Measurements from ENCODE around the gene NOL12. TPM values are rescaled to one million over a fixed set of nuclear protein-coding genes. Genes with fewer than 3 reads are reported as not detected.
A peak's percentile ranks its signal among the peaks of the same experiment; 100 is the strongest.

The NOL12 gene
- total RNA-seq, 2 donors from 2014 or later: 39.6 to 49.0 TPM

GRCh38 chr22:37660709-37661045, 25.5 kb upstream of the NOL12 start:
- H3K9me3 ChIP-seq: no peaks in the 10 kb centered on the region
- peaks cover 3% of the 10 kb centered on the region for H3K4me1 ChIP-seq (replicated peaks)
- peak overlapping the region in 1 of 2 donors; percentile 22 for H3K27ac ChIP-seq
- no peaks in the 10 kb centered on the region for H3K27me3 ChIP-seq (replicated peaks; ENCODE audit: insufficient read depth)
- DNase-seq (ENCODE audit: low spot score): no peak
- no peaks in the 10 kb centered on the region for H3K36me3 ChIP-seq
- intact Hi-C loops (cut with DNase I): no loop called here
- no peak for TF ChIP-seq POLR2AphosphoS5 (IDR thresholded peaks at IDR 0.05)
- TF ChIP-seq POLR2A (IDR thresholded peaks at IDR 0.05): no peak
- TF ChIP-seq, protein P1, sequence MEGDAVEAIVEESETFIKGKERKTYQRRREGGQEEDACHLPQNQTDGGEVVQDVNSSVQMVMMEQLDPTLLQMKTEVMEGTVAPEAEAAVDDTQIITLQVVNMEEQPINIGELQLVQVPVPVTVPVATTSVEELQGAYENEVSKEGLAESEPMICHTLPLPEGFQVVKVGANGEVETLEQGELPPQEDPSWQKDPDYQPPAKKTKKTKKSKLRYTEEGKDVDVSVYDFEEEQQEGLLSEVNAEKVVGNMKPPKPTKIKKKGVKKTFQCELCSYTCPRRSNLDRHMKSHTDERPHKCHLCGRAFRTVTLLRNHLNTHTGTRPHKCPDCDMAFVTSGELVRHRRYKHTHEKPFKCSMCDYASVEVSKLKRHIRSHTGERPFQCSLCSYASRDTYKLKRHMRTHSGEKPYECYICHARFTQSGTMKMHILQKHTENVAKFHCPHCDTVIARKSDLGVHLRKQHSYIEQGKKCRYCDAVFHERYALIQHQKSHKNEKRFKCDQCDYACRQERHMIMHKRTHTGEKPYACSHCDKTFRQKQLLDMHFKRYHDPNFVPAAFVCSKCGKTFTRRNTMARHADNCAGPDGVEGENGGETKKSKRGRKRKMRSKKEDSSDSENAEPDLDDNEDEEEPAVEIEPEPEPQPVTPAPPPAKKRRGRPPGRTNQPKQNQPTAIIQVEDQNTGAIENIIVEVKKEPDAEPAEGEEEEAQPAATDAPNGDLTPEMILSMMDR (IDR thresholded peaks at IDR 0.05): no peak
- no peak overlapping the region for H3K4me3 ChIP-seq
- WGBS: 64% methylated on average over 2 of the region's 2 CpGs

DNA sequence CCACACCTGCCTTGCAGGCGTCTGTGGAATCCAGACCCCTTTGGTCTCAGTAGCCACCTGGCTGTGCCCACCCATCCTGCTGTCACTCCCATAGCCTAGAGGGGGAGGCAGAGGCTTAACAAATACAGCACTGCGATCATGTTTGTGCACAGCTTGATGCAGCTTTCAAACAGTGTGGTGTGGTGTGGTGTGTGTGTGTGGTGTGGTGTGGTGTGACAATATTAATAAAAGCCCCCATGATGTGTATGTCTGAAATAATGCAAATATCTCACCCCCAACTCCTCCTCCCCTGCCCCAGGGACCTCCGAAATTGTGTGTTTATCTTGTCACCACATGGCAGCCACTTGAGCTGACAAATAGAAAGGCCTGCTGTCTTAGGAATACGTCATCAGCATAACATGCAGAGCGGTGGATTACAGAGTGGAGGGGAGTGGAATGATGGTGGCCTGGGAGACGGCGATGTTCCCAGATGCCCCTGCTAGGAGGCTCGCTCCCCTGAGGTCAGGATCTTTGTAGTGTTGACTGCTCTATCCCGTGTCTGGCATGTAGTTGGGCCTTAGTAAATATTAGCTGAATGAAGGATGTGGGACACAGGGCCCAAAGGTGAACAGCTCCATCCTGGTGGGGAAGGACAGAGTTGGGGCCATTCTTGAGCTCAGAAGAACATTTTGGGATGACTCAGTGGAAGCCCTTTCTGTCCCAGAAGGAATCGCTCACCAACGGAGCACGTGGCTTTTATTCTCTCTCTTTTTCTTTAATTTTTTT, 24.8 kb upstream of the NOL12 start:
- 34% methylated on average over 11 of the region's 12 CpGs for WGBS
- Histone ChIP-seq H3K27ac (peak overlapping the region; percentile 1 to 22), H3K9me3 (no peaks in the 10 kb centered on the region), H3K4me3 (no peak overlapping the region), H3K4me1 (replicated peaks) (peaks cover 3% of the 10 kb centered on the region), H3K27me3 (replicated peaks; ENCODE audit: insufficient read depth) (no peaks in the 10 kb centered on the region), H3K36me3 (no peaks in the 10 kb centered on the region)
- intact Hi-C loops (cut with DNase I): no loop called here
- no peak for DNase-seq (ENCODE audit: low spot score)
- TF ChIP-seq POLR2A (IDR thresholded peaks at IDR 0.05): no peak
- TF ChIP-seq, protein P1 (IDR thresholded peaks at IDR 0.05): peak in 2 of 4 experiments; percentile 38 to 48
- TF ChIP-seq POLR2AphosphoS5 (IDR thresholded peaks at IDR 0.05): peak; percentile 15

- no peak for DNase-seq (ENCODE audit: low spot score)
- 79% methylated on average over 5 of the region's 5 CpGs for WGBS
- Histone ChIP-seq H3K4me3 (no peak overlapping the region), H3K9me3 (no peaks in the 10 kb centered on the region), H3K36me3 (no peaks in the 10 kb centered on the region), H3K27me3 (replicated peaks; ENCODE audit: insufficient read depth) (no peaks in the 10 kb centered on the region), H3K4me1 (replicated peaks) (peaks cover 3% of the 10 kb centered on the region), H3K27ac (no peak overlapping the region)
- intact Hi-C loops (cut with DNase I): no loop called here
- TF ChIP-seq POLR2AphosphoS5 (IDR thresholded peaks at IDR 0.05) (no peak), POLR2A (IDR thresholded peaks at IDR 0.05) (no peak)
- TF ChIP-seq, protein P1 (IDR thresholded peaks at IDR 0.05): no peak
These were observed 24.1 kb upstream of the NOL12 start for GRCh38 chr22:37662039-37662438.

GRCh38 chr22:37663521-37664140, 22.5 kb upstream of the NOL12 start:
- no peaks in the 10 kb centered on the region for H3K36me3 ChIP-seq
- TF ChIP-seq POLR2AphosphoS5 (IDR thresholded peaks at IDR 0.05) (no peak), POLR2A (IDR thresholded peaks at IDR 0.05) (no peak)
- TF ChIP-seq, protein P1 (IDR thresholded peaks at IDR 0.05): no peak
- no peak overlapping the region for H3K4me3 ChIP-seq
- no peak for DNase-seq (ENCODE audit: low spot score)
- 79% methylated on average over 16 of the region's 16 CpGs for WGBS
- no peaks in the 10 kb centered on the region for H3K27me3 ChIP-seq (replicated peaks; ENCODE audit: insufficient read depth)
- peaks cover 3% of the 10 kb centered on the region for H3K4me1 ChIP-seq (replicated peaks)
- intact Hi-C loops (cut with DNase I): no loop called here
- H3K27ac ChIP-seq: no peak overlapping the region
- H3K9me3 ChIP-seq: no peaks in the 10 kb centered on the region
